Keratinocyte (primary cell): ENCODE data around the gene DDX28. TPM values are rescaled to one million over a fixed set of nuclear protein-coding genes. Genes with fewer than 3 reads are reported as not detected.

Experiments used
- DNase-seq: peaks from one replicate; pipeline ENCODE4 v3.0.0-alpha.2; 2011; ENCODE audit warnings: low read depth, missing footprints, low spot score
- FAIRE-seq: peaks from 2 replicates; lab custom pipeline; 2011; peaks lifted over from hg19 to GRCh38; lab: Jason Lieb, UNC
- H2AFZ ChIP-seq: 2 replicates; pipeline ENCODE4 v1.6.0; 2012; ENCODE audit warnings: low read length, control low read depth, inconsistent platforms; ENCODE audit not compliant: control insufficient read depth
- H3K27ac ChIP-seq: 2 replicates; pipeline ENCODE4 v1.5.1; 2011; ENCODE audit warnings: low read length; ENCODE audit not compliant: control insufficient read depth, insufficient read depth
- H3K27me3 ChIP-seq: 3 replicates; pipeline ENCODE4 v1.6.0; 2011; ENCODE audit warnings: low read length; ENCODE audit not compliant: control insufficient read depth, insufficient read depth; ENCODE audit errors: extremely low read depth
- H3K36me3 ChIP-seq, 2 experiments: 2 replicates in 1 of 2; 3 replicates in 1 of 2; pipeline ENCODE4 v1.5.1; 2011; ENCODE audit warnings: low read length in 2 of 2, mild to moderate bottlenecking in 1 of 2; ENCODE audit not compliant: control insufficient read depth in 2 of 2, insufficient read depth in 2 of 2; ENCODE audit errors: extremely low read depth in 1 of 2
- H3K4me1 ChIP-seq: 3 replicates; pipeline ENCODE4 v1.5.1; 2011; ENCODE audit warnings: low read length; ENCODE audit not compliant: control insufficient read depth, insufficient read depth; ENCODE audit errors: extremely low read depth
- H3K4me2 ChIP-seq: 3 replicates; pipeline ENCODE4 v1.6.0; 2011; ENCODE audit warnings: low read depth, low read length; ENCODE audit not compliant: control insufficient read depth, insufficient read depth; ENCODE audit errors: extremely low read depth
- H3K4me3 ChIP-seq, 3 experiments: fragments of 200-600 bp in 1 of 3; sonication (generic) in 1 of 3; 2 replicates in 2 of 3; 3 replicates in 1 of 3; pipeline ENCODE4 v1.5.1; 2011 to 2016; ENCODE audit warnings: low read length in 3 of 3, mild to moderate bottlenecking in 3 of 3, control low read depth in 2 of 3, inconsistent platforms in 1 of 3, low read depth in 1 of 3, mixed read lengths in 1 of 3, mixed run types in 1 of 3, moderate library complexity in 1 of 3; ENCODE audit not compliant: control insufficient read depth in 2 of 3, insufficient read depth in 2 of 3; ENCODE audit errors: extremely low read depth in 1 of 3
- H3K79me2 ChIP-seq: 2 replicates; pipeline ENCODE4 v1.6.0; 2012; ENCODE audit warnings: low read length; ENCODE audit not compliant: control insufficient read depth, insufficient read depth
- H3K9ac ChIP-seq: 3 replicates; pipeline ENCODE4 v1.6.0; 2011; ENCODE audit warnings: low read length; ENCODE audit not compliant: control insufficient read depth, insufficient read depth; ENCODE audit errors: extremely low read depth
- H3K9me1 ChIP-seq: 3 replicates; pipeline ENCODE4 v1.6.0; 2011; ENCODE audit warnings: low read length; ENCODE audit not compliant: control insufficient read depth, insufficient read depth; ENCODE audit errors: extremely low read depth
- H3K9me3 ChIP-seq: 2 replicates; pipeline ENCODE4 v1.5.1; 2012; ENCODE audit warnings: low read depth, low read length; ENCODE audit not compliant: control insufficient read depth
- H4K20me1 ChIP-seq: 3 replicates; pipeline ENCODE4 v1.6.0; 2011; ENCODE audit warnings: low read length; ENCODE audit not compliant: control insufficient read depth, insufficient read depth; ENCODE audit errors: extremely low read depth
- CTCF ChIP-seq, 3 experiments: IDR thresholded peaks in 1 of 3; conservative IDR thresholded peaks in 1 of 3; optimal IDR thresholded peaks in 1 of 3; 2 replicates in 2 of 3; 3 replicates in 1 of 3; pipeline versions ENCODE3 to v1.5.1; 2011; ENCODE audit warnings: low read length in 3 of 3, mild to moderate bottlenecking in 3 of 3, moderate library complexity in 2 of 3, control low read depth in 1 of 3, inconsistent platforms in 1 of 3; ENCODE audit not compliant: insufficient read depth in 2 of 3; ENCODE audit errors: extremely low read depth in 1 of 3
- EZH2 ChIP-seq: IDR thresholded peaks from one replicate; pipeline ENCODE4 v1.6.1; 2012; ENCODE audit warnings: inconsistent platforms, mild to moderate bottlenecking, low read length, moderate library complexity
- dilution Hi-C: fragments of 300-500 bp; cut with MboI; formaldehyde crosslinking; loops from one replicate; pipeline ENCODE4 v1.7.0; 2020; ENCODE audit warnings: low sequenced_read_pairs; ENCODE audit not compliant: extremely low pct_ligation_motif_present
- polyA plus RNA-seq, 5 experiments: library from polyadenylated mRNA; depleted of rRNA in 3 of 5; stranded (reverse) in 3 of 5; stranded (forward) in 1 of 5; unstranded in 1 of 5; fragments of >200 nt; gene quantifications; 1 replicate in 1 of 5; 2 replicates in 3 of 5; 3 replicates in 1 of 5; pipeline versions ENCODE4 v1.2.1 to v1.2.3, GENCODE V29; 2011 to 2012; ENCODE audit warnings: missing spikeins in 2 of 5, low read depth in 1 of 5, low replicate concordance in 1 of 5

Gene DDX28
- polyA plus RNA-seq, 1 donor (not counting 4 experiments of a cell fraction or from before 2014, with no cell fraction given) = 12.8 TPM

GRCh38 chr16:67993207-67994039 is 29.6 kb downstream of the DDX28 start:
- FAIRE-seq (no peak), DNase-seq (no peak)
- Histone ChIP-seq H3K9me1 (no peaks in the 10 kb centered on the region), H3K4me1 (peaks cover 10% of the 10 kb centered on the region), H3K9me3 (no peaks in the 10 kb centered on the region), H3K9ac (peak overlapping the region; percentile 64), H3K4me2 (peak overlapping the region; percentile 65), H3K4me3 (peak overlapping the region in 2 of 3 experiments; percentile 6 to 24), H3K27me3 (no peaks in the 10 kb centered on the region), H3K27ac (peak overlapping the region; percentile 53), H4K20me1 (no peaks in the 10 kb centered on the region), H2AFZ (peak overlapping the region; percentile 85), H3K79me2 (no peaks in the 10 kb centered on the region), H3K36me3 (no peaks in the 10 kb centered on the region)
- dilution Hi-C loops = no loop called here
- no peak for TF ChIP-seq EZH2
- peak; percentile 72 to 98 (median 95) for TF ChIP-seq CTCF (optimal IDR thresholded peaks at IDR 0.05 in 1 of 3, IDR thresholded peaks at IDR 0.05 in 1 of 3, conservative IDR thresholded peaks at IDR 0.05 in 1 of 3; ENCODE audit: extremely low read depth in 1 of 3, insufficient read depth in 2 of 3, low read length in 3 of 3)

GRCh38 chr16:67992661-67993206 is 30.3 kb downstream of the DDX28 start:
- Histone ChIP-seq H3K9me1 (no peaks in the 10 kb centered on the region), H3K4me2 (no peak overlapping the region), H3K27ac (no peak overlapping the region), H3K9me3 (no peaks in the 10 kb centered on the region), H3K4me3 (no peak overlapping the region), H3K9ac (no peak overlapping the region), H3K79me2 (no peaks in the 10 kb centered on the region), H4K20me1 (no peaks in the 10 kb centered on the region), H3K4me1 (peaks cover 14% of the 10 kb centered on the region), H2AFZ (peak overlapping the region; percentile 44), H3K27me3 (no peaks in the 10 kb centered on the region), H3K36me3 (no peaks in the 10 kb centered on the region)
- dilution Hi-C loops = no loop called here
- TF ChIP-seq EZH2 = no peak
- TF ChIP-seq CTCF (optimal IDR thresholded peaks at IDR 0.05 in 1 of 3, IDR thresholded peaks at IDR 0.05 in 1 of 3, conservative IDR thresholded peaks at IDR 0.05 in 1 of 3; ENCODE audit: extremely low read depth in 1 of 3, insufficient read depth in 2 of 3, low read length in 3 of 3) = no peak
- no peak for FAIRE-seq
- DNase-seq = no peak
